Superior temporal gyrus (tissue), 1 donor: ENCODE measurements around the gene GPR68.
"Not testable (repeated sequence)": the region's sequence is repeated elsewhere in the genome, so short reads cannot be mapped to it uniquely, and the experiment has no call there.

ENCODE experiments used
- DNase-seq: peaks from one replicate; pipeline ENCODE4 v3.0.0-alpha.2; 2016; ENCODE audit errors: extremely low spot score

GPR68 gene

DNA sequence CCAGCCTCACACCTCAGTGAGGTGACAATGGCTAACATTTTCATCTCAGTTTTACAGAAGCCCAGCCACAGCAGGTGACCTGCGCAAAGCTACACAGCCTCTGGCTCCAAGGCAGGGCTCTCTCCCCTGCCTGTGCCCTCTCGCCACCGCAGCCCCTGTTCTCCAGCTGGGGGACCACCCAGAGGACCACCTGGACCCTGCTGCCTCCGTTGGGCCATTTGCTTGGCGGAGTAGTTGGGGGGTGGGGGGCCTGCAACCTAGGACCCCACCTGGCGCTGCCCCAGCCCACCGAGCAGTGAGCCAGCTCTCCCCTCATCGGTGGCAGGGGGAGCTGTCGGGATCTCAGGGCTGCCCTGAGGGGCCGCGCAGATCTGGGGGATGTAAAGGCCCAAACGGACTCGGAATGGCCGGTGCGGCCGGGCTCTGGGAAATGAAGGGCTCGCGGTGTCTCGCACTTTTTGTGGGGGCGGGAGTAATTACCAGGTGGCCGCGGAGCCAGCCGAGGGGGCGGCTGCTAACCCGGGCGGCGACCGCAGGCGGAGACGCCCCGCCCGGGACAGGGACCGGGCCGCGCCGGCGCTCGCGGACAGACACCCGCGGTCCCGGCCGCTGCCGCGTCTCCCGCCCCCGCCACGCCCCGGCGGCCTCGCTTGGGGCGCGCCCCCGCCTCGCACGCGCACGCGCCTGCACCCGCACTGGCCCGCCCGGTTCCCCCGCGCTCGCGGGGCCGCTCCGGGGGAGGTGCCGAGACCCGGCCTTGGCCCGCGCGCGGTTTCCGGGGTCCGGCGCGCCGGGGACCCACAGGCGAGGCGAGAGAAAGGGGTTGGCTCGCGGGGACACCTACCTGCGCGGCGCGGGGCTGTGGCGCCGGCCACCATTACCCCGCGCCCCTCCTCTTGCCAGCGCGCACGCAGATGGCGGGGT lies 8.6 kb upstream of the GPR68 start:
- DNase-seq: no peak

DNA sequence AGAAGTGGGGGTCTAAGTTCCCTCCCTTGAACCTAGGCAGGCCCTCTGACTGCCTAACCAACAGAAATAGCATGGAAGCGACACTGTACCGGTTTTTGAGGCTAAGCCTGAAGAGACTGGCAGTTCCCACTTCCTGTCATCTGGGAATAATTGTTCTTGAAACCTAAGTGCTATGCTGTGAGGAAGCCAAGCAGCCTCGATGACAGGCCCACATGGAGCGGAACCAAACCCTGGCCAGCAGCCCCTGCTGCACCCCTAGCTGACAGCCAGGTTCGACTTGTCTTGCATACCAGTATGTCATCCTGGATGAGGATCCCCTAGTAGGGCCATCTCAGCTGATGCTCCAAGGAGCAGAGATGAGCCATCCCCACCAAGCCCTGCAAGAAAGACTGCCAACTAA lies 6.4 kb upstream of the GPR68 start:
- DNase-seq: no peak

DNA sequence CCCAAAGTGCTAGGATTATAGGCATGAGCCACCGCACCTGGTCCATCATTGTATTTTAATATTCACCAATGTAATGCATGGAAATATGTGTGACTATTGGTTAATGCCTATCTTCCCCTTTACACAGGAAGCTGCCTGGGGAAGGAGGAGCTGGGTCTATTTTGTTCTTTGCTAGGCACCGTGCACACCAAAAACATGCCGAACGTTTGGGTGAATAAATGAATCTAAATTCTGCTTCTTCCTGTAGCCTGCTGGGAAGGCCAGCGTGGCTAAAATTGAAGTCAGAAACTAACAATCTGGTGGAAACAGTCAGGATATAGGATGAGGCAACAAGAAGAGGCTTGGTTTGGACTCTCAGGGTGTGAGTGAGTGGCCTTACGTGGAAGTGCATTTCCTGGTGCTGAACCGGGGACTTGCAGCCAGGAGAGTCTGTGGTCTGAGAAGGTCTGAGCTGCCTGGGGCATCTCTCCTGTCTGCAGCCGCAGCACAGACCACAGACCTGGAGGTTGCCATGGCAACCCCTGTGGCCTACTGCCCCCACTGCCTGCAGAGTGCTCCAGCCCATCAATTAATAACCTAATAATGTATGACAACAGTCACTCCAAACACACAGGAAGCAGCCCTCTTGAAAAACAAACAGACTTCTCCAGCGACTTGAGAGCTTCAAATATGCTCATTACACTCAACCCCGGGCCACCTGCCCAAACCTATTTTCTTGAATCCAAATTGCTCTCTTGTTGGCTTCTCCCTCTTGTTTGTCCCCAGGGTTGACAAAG lies 5.5 kb upstream of the GPR68 start:
- no peak for DNase-seq

DNA sequence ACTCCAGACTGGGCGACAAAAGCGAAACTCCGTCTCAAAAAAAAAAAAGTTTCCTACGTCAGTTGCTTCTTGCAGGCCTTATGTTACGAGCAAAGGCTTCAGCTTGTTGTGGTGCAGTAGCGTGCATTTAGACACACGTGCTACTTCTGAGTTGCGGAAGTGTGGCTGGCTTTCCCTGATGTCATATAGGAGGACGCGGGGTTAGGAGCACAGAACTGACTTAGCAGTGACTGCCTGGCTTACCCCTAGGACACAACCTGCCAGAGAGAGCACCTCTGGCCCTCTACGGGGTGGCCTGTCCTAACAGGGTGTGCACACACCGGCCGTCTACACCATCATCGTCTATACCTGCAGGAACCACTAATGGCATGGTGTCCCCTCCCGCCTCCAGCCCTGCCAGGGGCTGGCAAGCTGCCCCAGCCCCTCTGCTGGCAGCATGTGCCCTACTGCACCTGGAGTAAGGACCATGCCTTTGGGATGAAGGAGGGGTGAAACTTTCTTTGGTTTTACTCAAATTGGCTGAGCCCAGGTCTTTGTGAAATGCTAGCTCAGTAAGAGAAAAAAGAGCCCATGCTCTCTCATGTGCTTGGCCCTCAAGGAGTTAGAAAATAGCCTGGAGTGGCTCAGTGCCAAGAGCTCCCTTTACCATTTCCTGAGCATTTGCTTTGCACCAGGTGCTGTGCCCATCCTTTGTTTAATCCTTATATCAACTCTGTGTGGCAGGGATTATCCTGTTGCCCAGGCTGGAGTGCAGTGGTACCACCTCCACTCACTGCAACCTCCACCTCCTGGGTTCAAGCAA lies 1.7 kb upstream of the GPR68 start:
- DNase-seq: no peak

DNA sequence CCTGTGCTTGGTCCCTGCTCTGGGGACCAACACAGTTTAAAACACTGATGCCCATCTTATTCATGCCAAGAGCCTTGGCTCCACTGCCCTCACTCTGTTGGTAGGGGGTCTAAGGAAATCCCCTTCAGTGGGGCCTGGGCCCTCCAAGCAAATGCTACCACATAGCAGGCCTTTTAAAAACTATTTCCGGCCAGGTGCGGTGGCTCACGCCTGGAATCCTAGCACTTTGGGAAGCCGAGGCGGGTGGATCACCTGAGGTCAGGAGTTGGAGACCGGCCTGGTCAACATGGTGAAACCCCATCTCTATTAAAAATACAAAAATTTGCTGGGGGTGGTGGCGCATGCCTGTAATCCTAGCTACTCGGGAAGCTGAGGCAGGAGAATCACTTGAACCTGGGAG lies 1.1 kb upstream of the GPR68 start:
- not testable (repeated sequence) for DNase-seq

DNA sequence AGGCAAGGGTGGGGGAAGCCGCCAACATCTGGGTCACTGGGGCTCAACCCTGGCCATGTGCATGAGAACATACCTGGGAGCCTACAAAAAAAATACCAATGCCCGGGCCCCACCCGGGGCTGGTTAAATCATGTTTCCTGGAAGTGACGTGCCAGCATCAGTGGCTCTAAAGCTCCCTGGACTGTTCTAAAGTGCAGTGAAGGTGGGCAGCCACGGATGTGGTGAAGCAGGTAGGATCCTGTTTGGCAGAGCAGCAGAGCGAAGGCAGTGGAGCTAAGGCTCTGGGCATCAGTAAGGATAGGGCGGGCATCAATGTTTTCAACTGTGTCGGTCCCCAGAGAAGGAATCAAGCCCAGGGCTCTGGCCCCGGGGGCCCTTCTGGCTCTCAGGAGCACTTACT lies 525 bp upstream of the GPR68 start:
- no peak for DNase-seq

- no peak for DNase-seq
These were observed 1.4 kb downstream of the GPR68 start for GRCh38 chr14:91243074-91243471.

- DNase-seq: no peak
These were observed 1.9 kb downstream of the GPR68 start for GRCh38 chr14:91242635-91243034.

DNA sequence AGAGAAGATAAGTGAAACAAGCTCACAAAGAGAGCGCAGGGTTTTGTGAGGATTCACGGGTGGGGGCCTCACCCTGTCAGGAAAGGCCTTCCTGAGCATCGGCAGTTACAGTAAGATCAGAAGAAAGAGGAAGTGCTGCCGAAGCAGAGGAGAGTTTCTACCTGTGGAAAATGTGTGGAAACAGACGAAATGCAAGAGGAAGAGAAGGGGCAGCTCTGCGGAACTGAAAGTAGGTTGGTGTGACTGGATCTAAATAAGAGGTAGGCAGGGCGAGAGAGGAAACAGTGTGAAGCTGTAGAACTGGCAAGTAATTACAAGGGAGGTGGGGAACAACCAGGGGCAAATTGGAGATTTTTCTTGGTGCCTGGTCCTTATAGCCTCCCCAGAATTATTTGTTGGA lies 2.6 kb downstream of the GPR68 start:
- DNase-seq: no peak

DNA sequence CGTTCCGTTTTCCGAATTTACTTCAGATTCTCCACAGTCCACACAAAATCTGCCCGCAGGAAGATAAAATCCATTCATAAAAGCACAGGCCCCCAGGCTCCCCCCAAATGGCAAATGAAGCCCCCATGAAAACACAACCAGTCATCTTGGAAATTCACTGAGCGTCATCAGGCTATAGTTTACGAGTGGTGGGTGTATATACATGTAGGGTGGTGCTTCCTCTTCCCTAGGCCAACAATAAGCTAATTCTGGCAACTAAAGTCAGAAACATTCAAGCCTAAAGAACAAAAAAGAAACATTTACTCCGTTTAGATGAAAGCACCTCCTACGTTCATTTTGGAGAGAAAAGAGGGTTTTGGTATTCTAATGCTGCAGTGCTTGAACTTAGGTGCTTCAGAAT lies 5.8 kb downstream of the GPR68 start:
- DNase-seq: no peak

- DNase-seq: no peak
These were observed 6.4 kb downstream of the GPR68 start for GRCh38 chr14:91238085-91238484.

DNA sequence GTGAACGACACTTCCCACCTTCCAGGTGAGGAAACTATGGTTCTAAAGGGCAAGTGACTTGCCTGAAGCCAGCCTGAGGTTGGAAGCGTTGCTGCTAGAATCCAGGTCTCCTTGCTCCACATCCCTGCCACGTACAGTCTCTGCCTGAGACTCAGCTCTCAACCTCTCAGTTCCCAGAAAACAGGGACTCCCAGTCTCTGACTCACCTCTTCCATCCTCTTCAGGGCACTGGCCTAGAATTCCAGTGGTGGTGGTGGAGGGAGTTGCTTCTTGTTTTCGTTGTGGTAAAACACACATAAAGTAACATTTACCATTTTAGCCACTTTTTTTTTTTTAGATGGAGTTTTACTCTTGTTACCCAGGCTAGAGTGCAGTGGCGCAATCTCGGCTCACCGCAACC lies 7.3 kb downstream of the GPR68 start:
- DNase-seq: no peak

GRCh38 chr14:91235841-91236240 lies 8.7 kb downstream of the GPR68 start:
- DNase-seq: no peak

DNA sequence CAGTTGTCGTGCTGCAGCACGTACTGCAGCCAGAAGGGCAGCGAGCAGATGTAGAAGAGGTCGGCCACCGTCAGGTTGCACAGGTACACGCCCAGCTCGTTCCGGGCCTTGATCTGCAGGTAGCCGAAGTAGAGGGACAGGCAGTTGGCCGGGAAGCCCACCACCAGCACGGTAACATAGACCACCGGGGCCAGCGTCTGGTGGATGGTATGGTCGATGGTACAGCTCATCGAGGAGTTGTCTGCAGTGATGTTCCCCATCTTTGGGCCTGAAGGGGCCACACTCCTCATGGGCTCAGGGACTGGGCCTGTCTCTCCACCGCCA lies 9.8 kb downstream of the GPR68 start:
- DNase-seq: no peak

DNA sequence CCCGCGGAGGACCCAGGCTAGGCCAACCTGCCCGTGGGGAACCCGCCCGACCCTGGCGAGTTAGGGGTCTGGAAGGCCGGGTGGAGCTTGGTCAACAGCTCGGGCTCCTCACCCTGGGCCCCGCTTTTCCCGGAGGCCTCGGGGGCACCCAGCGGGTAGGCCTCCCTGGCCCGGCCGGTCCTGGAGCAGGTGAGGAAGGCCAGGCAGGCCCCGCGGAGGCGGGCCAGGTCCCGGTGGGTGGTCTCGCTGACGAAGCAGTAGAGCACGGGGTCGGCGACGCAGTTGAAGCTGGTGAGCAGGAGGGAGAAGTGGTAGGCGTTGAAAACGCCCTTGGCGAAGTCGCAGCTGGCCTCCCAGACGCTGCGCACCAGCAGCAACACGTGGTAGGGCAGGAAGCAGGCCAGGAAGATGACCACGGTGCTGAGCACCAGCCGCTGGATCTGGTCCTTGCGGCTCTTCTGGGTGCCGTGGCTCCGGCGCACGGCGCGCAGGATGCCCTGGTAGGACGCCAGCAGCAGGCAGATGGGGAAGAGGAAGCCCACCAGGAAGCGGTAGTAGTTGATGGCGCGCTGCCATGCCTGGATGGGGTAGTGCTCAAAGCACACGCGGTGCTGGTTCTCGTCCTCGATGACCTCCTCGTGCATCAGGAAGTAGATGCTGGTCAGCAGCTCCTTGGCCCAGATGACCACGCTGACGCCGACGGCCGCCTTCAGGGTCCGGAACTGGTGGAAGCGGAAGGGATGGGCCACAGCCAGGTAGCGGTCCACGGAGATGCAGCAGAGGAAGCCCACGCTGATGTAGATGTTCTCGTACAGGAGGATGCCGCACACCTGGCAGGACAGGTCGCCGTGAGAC lies 10.3 kb downstream of the GPR68 start:
- DNase-seq: no peak

GRCh38 chr14:91232603-91233002 lies 11.9 kb downstream of the GPR68 start:
- DNase-seq: no peak

DNA sequence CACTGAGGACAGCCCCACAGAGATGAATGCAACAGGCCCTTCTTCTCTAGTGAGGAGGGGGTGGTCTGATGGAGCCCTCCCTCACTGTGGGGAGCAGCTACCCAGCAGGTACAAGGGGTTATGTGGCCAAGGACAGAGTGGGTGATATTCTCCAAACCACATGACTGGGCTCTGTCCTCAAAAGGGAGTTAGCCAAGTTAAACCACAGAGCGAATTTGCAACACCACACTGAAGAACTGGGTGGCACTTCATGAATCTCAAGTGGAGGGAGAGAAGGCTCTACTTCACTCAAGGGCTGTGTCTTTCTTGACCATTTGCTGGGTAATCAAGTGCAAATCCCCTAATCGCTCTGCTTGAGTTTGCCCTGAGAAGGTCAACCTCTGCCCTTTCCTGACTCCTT lies 12.5 kb downstream of the GPR68 start:
- no peak for DNase-seq

DNA sequence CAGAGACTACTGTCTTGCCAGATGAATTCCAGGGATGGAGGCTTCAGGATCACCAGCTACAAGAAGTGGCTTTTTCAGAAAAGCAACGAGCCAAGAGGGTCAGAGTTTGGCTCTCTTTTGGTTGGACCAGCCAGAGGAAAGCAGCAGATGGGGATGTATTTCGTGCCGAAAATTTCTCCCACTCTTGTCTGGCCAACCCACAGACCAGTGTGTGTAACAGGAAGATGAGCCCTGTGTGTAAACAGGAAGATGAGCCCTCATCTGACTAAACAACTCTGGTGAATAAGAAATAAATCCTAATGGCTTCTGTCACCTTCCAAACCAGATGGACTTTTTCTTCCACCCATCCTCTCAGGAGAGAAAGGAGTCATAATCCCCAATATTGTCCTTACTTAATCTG lies 13.1 kb downstream of the GPR68 start:
- DNase-seq: no peak

DNA sequence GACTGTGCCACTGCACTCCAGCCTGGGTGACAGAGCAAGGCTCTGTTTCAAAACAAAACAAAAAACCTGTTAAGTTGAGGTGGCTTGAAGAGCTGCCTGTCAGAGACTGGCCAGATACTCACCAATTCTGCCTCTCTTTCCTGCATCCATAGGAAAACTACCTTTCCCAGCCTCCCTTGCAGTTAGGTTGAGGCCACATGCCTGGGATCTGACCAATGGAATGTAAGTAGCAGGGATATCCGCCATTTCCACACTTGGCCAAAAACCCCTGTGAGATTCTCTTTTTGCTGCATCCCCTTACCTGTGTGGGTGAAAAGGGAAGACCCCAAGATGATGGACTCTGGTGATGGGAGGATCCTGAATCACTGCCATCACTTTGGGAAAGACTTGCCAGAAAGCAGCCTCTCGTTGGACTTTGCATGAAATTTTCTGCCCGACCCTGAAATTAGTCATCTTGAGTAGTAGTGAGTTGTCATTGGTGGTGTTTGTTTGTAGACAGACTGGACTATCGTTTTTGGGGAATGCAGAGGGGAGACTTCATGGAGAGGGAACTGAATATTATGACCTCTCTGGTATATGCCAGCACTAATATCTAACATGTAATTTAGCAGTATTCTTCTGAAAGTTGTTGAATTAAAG lies 14.0 kb downstream of the GPR68 start:
- DNase-seq: no peak

- DNase-seq: no peak
These were observed 14.7 kb downstream of the GPR68 start for GRCh38 chr14:91229743-91230200.

DNA sequence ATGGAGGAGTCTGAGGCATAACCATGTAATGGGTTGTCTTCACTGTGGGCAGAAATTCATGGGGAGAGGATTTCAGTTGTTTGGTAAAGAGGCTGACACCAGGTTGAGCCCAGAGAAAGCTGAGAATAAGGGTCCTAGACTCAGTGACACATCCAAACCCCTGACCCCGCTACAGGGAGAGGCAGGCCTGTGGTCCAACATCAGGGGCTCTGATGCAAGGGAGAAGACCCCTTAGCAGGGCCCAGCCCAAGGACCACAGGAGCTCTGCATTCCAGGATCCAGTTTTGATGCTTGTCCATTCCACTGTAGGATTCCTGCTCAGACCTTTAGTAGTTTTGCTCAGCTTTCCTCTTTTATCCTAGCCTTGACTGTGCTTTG lies 15.5 kb downstream of the GPR68 start:
- DNase-seq: no peak
